ENCODE measurements around the gene PTPN3. TPM values are rescaled to one million over a fixed set of nuclear protein-coding genes. Genes with fewer than 3 reads are reported as not detected.

PTPN3 gene
- total and polyA plus RNA-seq, 9 of the 15 experiments (the other 6 are each of a cell fraction or from before 2014, with no cell fraction given): 0.02 TPM; not detected in 8

DNA sequence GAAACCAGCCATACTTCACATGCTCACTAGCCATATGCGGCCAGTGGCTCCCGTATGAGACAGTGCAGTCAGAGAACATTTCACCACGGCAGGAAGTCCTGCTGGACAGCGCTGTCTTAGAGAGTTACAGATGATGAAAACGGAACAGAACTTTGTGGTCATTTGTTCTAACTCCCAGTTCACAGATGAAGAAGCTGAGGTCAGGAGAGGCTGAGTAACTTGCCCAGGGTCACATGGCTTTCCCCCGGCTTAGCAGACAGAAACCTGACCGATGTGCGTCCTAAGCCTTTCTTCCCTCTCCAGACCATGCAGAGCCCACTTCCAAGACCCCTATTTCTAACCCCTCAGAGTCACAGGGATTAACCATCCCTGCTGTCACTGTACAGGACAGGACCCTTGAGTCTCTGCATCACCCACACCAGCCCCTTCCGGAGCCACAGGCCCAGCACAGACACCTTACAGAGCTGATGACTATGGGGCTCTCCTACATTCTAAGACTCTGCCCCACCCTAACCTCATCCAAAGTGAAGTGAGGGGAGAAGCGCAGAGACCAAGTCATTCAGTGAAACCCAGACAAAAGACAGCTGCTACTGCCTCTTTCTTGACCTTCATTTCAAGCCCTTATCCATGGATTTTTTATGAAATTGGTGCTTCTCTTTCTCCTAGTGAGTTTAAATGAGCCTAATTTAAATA lies 86.9 kb downstream of the PTPN3 start:
- no peak overlapping the region for H3K4me2 ChIP-seq (ENCODE audit: insufficient read depth, low read length)
- no peak for DNase-seq (ENCODE audit: extremely low read depth in 1 of 4, low spot score in 3 of 4)
- ChIA-PET POLR2A (no interaction called here), CTCF (ENCODE audit: low intra/inter-chr PET ratio) (interaction anchor here (1.4 kb wide), 1 partner anchor 10 kb away, joined by 3 read pairs; no protein-coding TSS in a partner anchor)
- BruUV-seq (replicated peaks): no TSS peak
- WGBS (ENCODE audit: insufficient coverage, low coverage, missing lambda C conversion rate): 2% methylated on average over 10 of the region's 10 CpGs
- no peak for ATAC-seq
- peaks cover 11 to 40% of the 10 kb centered on the region in 2 experiments for H3K27me3 ChIP-seq (ENCODE audit: control insufficient read depth in 2 of 2, insufficient read depth in 2 of 2, low read length in 2 of 2)
- no peak overlapping the region for H3K9ac ChIP-seq (ENCODE audit: insufficient read depth in 1 of 2, low read depth in 2 of 2, low read length in 2 of 2)
- no peaks in the 10 kb centered on the region for H3K9me3 ChIP-seq (replicated peaks; ENCODE audit: control insufficient read depth, insufficient read depth, low read depth, low read length)
- H4K20me1 ChIP-seq (replicated peaks; ENCODE audit: control insufficient read depth, insufficient read depth, low read length): no peaks in the 10 kb centered on the region; the same call in 1 of the 2 replicates
- no peak overlapping the region for H3K4me3 ChIP-seq
- FAIRE-seq: no peak
- H3K79me2 ChIP-seq (ENCODE audit: control insufficient read depth, insufficient read depth, low read length): no peaks in the 10 kb centered on the region
- in situ Hi-C loops (cut with MboI) (no loop called here), intact Hi-C loops (cut with micrococcal nuclease) (no loop called here)
- TF ChIP-seq REST (IDR thresholded peaks at IDR 0.05; ENCODE audit: borderline replicate concordance) (peak; percentile 27), REST (CRISPR knock-in tag; IDR thresholded peaks at IDR 0.05; ENCODE audit: low read depth) (no peak), HOXB6 (CRISPR knock-in tag; IDR thresholded peaks at IDR 0.05; ENCODE audit: borderline replicate concordance) (no peak), MYNN (IDR thresholded peaks at IDR 0.05) (no peak), MYNN (CRISPR knock-in tag; IDR thresholded peaks at IDR 0.05) (no peak), RAD21 (CRISPR knock-in tag; conservative IDR thresholded peaks at IDR 0.05 in 1 of 2, IDR thresholded peaks at IDR 0.05 in 1 of 2) (no peak), ZNF24 (IDR thresholded peaks at IDR 0.05) (0 out of 2 replicates have a peak, but pooled peaks have one; percentile 27)
- TF ChIP-seq, protein P1, sequence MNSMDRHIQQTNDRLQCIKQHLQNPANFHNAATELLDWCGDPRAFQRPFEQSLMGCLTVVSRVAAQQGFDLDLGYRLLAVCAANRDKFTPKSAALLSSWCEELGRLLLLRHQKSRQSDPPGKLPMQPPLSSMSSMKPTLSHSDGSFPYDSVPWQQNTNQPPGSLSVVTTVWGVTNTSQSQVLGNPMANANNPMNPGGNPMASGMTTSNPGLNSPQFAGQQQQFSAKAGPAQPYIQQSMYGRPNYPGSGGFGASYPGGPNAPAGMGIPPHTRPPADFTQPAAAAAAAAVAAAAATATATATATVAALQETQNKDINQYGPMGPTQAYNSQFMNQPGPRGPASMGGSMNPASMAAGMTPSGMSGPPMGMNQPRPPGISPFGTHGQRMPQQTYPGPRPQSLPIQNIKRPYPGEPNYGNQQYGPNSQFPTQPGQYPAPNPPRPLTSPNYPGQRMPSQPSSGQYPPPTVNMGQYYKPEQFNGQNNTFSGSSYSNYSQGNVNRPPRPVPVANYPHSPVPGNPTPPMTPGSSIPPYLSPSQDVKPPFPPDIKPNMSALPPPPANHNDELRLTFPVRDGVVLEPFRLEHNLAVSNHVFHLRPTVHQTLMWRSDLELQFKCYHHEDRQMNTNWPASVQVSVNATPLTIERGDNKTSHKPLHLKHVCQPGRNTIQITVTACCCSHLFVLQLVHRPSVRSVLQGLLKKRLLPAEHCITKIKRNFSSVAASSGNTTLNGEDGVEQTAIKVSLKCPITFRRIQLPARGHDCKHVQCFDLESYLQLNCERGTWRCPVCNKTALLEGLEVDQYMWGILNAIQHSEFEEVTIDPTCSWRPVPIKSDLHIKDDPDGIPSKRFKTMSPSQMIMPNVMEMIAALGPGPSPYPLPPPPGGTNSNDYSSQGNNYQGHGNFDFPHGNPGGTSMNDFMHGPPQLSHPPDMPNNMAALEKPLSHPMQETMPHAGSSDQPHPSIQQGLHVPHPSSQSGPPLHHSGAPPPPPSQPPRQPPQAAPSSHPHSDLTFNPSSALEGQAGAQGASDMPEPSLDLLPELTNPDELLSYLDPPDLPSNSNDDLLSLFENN (IDR thresholded peaks at IDR 0.05; ENCODE audit: low read depth in 2 of 2, low read length in 2 of 2): no peak
- H3K27ac ChIP-seq (ENCODE audit: extremely low read depth, low read depth, low read length): no peak overlapping the region
- H3K4me1 ChIP-seq (replicated peaks in 1 of 2; ENCODE audit: control insufficient read depth in 2 of 2, insufficient read depth in 2 of 2, low read length in 2 of 2): no peaks in the 10 kb centered on the region
- H3K36me3 ChIP-seq (ENCODE audit: control insufficient read depth, insufficient read depth, low read length): no peaks in the 10 kb centered on the region
- no peaks in the 10 kb centered on the region for H3K9me1 ChIP-seq (ENCODE audit: control insufficient read depth, insufficient read depth, low read length)
- no peak overlapping the region for H2AFZ ChIP-seq (ENCODE audit: low read depth, low read length)
